ENCODE results near the gene SYCE3.

SYCE3 gene

GRCh38 chr22:50579752-50580151 lies 17.0 kb upstream of the SYCE3 start:
- H3K9me3 Mint-ChIP-seq, result no peaks in the 10 kb centered on the region
- H3K4me3 Mint-ChIP-seq, result peak overlapping the region in 2 of 3 experiments; percentile 58 to 72
- H3K36me3 Mint-ChIP-seq (ENCODE audit: low read depth), result peaks cover 16% of the 10 kb centered on the region
- TF ChIP-seq, protein P1, sequence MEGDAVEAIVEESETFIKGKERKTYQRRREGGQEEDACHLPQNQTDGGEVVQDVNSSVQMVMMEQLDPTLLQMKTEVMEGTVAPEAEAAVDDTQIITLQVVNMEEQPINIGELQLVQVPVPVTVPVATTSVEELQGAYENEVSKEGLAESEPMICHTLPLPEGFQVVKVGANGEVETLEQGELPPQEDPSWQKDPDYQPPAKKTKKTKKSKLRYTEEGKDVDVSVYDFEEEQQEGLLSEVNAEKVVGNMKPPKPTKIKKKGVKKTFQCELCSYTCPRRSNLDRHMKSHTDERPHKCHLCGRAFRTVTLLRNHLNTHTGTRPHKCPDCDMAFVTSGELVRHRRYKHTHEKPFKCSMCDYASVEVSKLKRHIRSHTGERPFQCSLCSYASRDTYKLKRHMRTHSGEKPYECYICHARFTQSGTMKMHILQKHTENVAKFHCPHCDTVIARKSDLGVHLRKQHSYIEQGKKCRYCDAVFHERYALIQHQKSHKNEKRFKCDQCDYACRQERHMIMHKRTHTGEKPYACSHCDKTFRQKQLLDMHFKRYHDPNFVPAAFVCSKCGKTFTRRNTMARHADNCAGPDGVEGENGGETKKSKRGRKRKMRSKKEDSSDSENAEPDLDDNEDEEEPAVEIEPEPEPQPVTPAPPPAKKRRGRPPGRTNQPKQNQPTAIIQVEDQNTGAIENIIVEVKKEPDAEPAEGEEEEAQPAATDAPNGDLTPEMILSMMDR (IDR thresholded peaks at IDR 0.05; ENCODE audit: unreplicated experiment in 3 of 3), result no peak
- peak overlapping the region in 1 of 3 experiments; percentile 23 for H3K27ac Mint-ChIP-seq
- peaks cover 6% of the 10 kb centered on the region for H3K4me1 Mint-ChIP-seq
- no peaks in the 10 kb centered on the region for H3K27me3 Mint-ChIP-seq (ENCODE audit: low read depth)

DNA sequence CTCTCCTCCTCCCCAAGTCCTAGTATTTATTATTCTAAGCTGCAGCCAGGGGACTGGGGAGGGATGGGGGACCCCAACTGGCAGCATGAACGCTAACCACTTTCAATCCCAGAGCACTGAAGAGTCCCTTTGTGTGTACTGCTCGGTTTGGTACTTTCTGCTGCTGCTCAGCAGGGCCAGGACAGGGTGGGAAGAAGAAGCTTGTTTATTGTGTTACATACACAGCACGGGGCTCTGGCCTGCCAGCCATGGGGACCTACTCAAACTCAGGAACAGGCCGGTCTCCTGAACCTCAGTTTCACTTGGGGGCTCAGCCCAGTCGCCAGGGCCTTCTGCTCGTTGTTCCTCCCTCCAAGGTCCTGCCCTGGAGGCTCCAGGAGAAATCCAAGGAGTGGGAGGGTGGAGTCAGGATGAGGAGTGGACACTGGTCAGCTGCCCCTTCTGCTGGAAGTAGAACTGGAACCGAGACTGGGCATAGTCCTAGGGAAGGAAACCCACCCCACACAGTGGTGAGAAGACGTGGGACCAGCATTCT lies 16.1 kb upstream of the SYCE3 start:
- Mint-ChIP-seq H3K27ac (no peak overlapping the region), H3K4me3 (peak overlapping the region in 1 of 3 experiments; percentile 43), H3K4me1 (peaks cover 6% of the 10 kb centered on the region), H3K36me3 (ENCODE audit: low read depth) (peaks cover 16% of the 10 kb centered on the region), H3K9me3 (no peaks in the 10 kb centered on the region), H3K27me3 (ENCODE audit: low read depth) (no peaks in the 10 kb centered on the region)
- TF ChIP-seq, protein P1 (IDR thresholded peaks at IDR 0.05; ENCODE audit: unreplicated experiment in 3 of 3), result no peak

DNA sequence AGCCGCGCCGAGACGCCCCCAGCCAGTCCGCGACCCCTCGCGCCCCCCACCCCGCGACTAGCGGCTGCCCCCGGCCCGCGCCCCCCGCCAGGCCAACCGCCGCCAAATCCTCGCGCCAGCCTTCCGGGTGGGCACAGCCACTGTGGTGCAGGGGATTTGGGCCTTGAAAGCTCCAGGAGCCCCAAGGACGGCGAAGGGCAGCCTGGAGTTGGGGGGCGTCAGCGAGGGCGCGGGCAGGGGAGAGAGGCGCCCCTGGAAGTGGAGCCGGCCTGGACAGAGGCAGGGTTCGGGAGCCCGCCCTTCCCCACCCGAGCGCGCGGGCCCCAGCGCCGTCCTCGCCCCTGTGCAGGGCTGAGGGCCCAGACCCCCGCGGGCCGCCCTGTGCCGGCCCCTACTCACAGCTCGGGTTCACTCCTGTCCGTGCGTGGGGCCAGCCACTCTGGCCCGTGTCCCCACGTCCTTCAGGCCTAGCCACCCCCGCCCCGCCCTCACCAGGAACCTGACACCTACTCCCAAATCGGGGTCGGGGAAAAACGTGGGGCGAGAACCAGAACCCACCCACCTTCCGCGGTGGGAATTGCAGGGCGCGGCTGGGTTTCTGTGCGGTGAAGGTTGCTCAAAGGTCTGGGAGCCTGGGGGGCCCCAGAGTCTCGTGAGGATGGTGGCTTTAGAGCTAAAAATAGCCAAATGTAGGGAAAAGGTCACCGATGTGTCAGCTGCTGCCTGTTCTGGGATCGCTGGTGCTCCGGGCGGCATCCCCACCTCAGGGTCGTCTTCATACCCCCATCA lies 15.5 kb upstream of the SYCE3 start, which contains the start of gene CPT1B:
Gene CPT1B (minus strand): TSS at position 441 of the 789 bp plus-strand sequence. CDS start 512 bp downstream, outside the sequence.
- TF ChIP-seq, protein P1 (IDR thresholded peaks at IDR 0.05; ENCODE audit: unreplicated experiment in 3 of 3), result no peak
- Mint-ChIP-seq H3K27ac (no peak within 1 kb of the TSS), H3K9me3 (no peaks in the 10 kb centered on the region), H3K27me3 (ENCODE audit: low read depth) (no peaks in the 10 kb centered on the region), H3K4me1 (peaks cover 6% of the 10 kb centered on the region), H3K36me3 (ENCODE audit: low read depth) (peaks cover 16% of the 10 kb centered on the region), H3K4me3 (peak within 1 kb of the TSS in 2 of 3 experiments; percentile 32 to 43)

GRCh38 chr22:50577697-50577986 lies 14.9 kb upstream of the SYCE3 start:
- Mint-ChIP-seq H3K4me3 (no peak overlapping the region), H3K4me1 (peaks cover 6% of the 10 kb centered on the region), H3K27me3 (ENCODE audit: low read depth) (no peaks in the 10 kb centered on the region), H3K27ac (no peak overlapping the region), H3K9me3 (no peaks in the 10 kb centered on the region), H3K36me3 (ENCODE audit: low read depth) (peaks cover 16% of the 10 kb centered on the region)
- TF ChIP-seq, protein P1 (IDR thresholded peaks at IDR 0.05; ENCODE audit: unreplicated experiment in 3 of 3), result no peak

DNA sequence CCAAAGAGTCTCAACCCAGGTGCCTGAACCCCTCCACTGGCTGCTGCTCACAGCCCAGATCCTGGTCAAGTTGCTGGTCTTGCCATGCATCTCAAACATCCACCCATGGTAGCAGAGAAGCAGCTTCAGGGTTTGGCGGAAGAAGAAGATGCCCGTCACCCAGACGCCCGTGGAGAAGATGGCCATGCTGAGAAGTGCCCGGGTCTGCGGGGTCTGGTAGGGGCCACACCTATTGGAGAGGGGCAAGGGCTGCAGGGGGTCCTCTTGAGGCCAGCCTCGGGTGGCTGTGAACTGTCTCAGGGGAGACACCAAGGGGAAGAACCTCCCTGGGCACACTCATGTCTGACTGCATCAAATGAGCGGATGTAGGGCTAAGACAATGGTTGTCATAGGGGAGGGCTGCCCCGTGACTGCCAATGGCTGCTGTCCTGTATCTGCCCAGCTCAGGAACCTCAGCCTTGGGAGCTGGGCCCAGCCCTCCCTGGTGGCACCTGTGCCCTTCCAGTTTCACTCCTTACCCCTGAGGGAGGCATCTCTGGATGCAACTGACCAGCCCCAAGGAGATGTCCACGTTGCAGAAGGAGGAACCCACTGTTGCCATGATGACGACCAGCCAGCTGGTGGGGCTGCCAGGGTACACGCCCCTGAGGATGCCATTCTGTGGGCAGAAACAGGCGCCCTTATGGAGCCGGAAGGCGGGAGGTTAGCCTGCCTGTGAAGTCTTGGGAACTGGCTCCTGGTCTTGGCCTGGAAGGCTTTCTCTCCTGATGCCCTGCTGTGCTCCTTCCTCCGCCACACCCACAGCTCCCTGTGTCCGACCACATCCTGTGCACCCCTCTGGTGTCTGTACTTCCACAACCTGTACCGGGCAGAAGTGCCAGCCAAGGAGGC lies 14.3 kb upstream of the SYCE3 start:
- Mint-ChIP-seq H3K27ac (no peak overlapping the region), H3K36me3 (ENCODE audit: low read depth) (peaks cover 16% of the 10 kb centered on the region), H3K4me1 (peaks cover 6% of the 10 kb centered on the region), H3K27me3 (ENCODE audit: low read depth) (no peaks in the 10 kb centered on the region), H3K9me3 (no peaks in the 10 kb centered on the region), H3K4me3 (peak overlapping the region in 1 of 3 experiments; percentile 16)
- TF ChIP-seq, protein P1 (IDR thresholded peaks at IDR 0.05; ENCODE audit: unreplicated experiment in 3 of 3), result no peak

Measured in nephron (organoid).